ENCODE results near the gene GRHL1.

GRHL1 gene

GRCh38 chr2:9949239-9949991 lies 2.1 kb upstream of the GRHL1 start:
- H3K27ac ChIP-seq (ENCODE audit: low read depth, low read length) = no peak overlapping the region
- peaks cover 37% of the 10 kb centered on the region for H3K27me3 ChIP-seq (ENCODE audit: control insufficient read depth, low read length)
- H3K4me1 ChIP-seq (ENCODE audit: control insufficient read depth, low read length) = peaks cover 20% of the 10 kb centered on the region
- H3K4me3 ChIP-seq (ENCODE audit: low read length) = no peak overlapping the region
- H3K4me2 ChIP-seq (ENCODE audit: low read length) = no peak overlapping the region
- H4K20me1 ChIP-seq (ENCODE audit: control insufficient read depth, insufficient read depth, low read depth, low read length) = no peaks in the 10 kb centered on the region
- TF ChIP-seq EZH2phosphoT487 (IDR thresholded peaks at IDR 0.05; ENCODE audit: borderline replicate concordance, low read length) (no peak), CTCF (IDR thresholded peaks at IDR 0.05; ENCODE audit: low read depth, low read length, poor library complexity, severe bottlenecking) (no peak)
- H3K9me2 ChIP-seq (replicated peaks; ENCODE audit: control insufficient read depth, low read length) = no peaks in the 10 kb centered on the region
- H3F3A ChIP-seq (ENCODE audit: control insufficient read depth, insufficient read depth) = peaks cover 3% of the 10 kb centered on the region; the same call in 1 of the 2 replicates
- no peaks in the 10 kb centered on the region for H3K36me3 ChIP-seq (ENCODE audit: control insufficient read depth, low read length)
- H3K9me3 ChIP-seq (ENCODE audit: control insufficient read depth, insufficient read depth, low read length) = no peaks in the 10 kb centered on the region
- H3K79me2 ChIP-seq (ENCODE audit: control insufficient read depth, low read length) = no peaks in the 10 kb centered on the region

GRCh38 chr2:9949992-9950520 lies 1.4 kb upstream of the GRHL1 start:
- peak overlapping the region; percentile 70 for H3K4me2 ChIP-seq (ENCODE audit: low read length)

GRCh38 chr2:9950521-9951271 lies 797 bp upstream of the GRHL1 start:
- H3K79me2 ChIP-seq (ENCODE audit: control insufficient read depth, low read length) = no peaks in the 10 kb centered on the region
- H4K20me1 ChIP-seq (ENCODE audit: control insufficient read depth, insufficient read depth, low read depth, low read length) = no peaks in the 10 kb centered on the region
- peak overlapping the region; percentile 70 for H3K4me2 ChIP-seq (ENCODE audit: low read length)
- TF ChIP-seq CTCF (IDR thresholded peaks at IDR 0.05; ENCODE audit: low read depth, low read length, poor library complexity, severe bottlenecking) = no peak
- TF ChIP-seq EZH2phosphoT487 (IDR thresholded peaks at IDR 0.05; ENCODE audit: borderline replicate concordance, low read length) = no peak
- no peaks in the 10 kb centered on the region for H3K9me2 ChIP-seq (replicated peaks; ENCODE audit: control insufficient read depth, low read length)
- no peaks in the 10 kb centered on the region for H3K9me3 ChIP-seq (ENCODE audit: control insufficient read depth, insufficient read depth, low read length)
- H3K4me1 ChIP-seq (ENCODE audit: control insufficient read depth, low read length) = peaks cover 20% of the 10 kb centered on the region
- peaks cover 3% of the 10 kb centered on the region; the same call in 1 of the 2 replicates for H3F3A ChIP-seq (ENCODE audit: control insufficient read depth, insufficient read depth)
- no peak overlapping the region for H3K27ac ChIP-seq (ENCODE audit: low read depth, low read length)
- H3K27me3 ChIP-seq (ENCODE audit: control insufficient read depth, low read length) = peaks cover 24% of the 10 kb centered on the region
- peak overlapping the region; percentile 77 for H3K4me3 ChIP-seq (ENCODE audit: low read length)
- no peaks in the 10 kb centered on the region for H3K36me3 ChIP-seq (ENCODE audit: control insufficient read depth, low read length)

More at GRCh38 chr2:9949992-9950520, 1.4 kb upstream of the GRHL1 start:
- Histone ChIP-seq H3K79me2 (ENCODE audit: control insufficient read depth, low read length) (no peaks in the 10 kb centered on the region), H3F3A (ENCODE audit: control insufficient read depth, insufficient read depth) (peaks cover 3% of the 10 kb centered on the region; the same call in 1 of the 2 replicates), H3K27ac (ENCODE audit: low read depth, low read length) (no peak overlapping the region), H3K27me3 (ENCODE audit: control insufficient read depth, low read length) (peaks cover 31% of the 10 kb centered on the region), H3K9me3 (ENCODE audit: control insufficient read depth, insufficient read depth, low read length) (no peaks in the 10 kb centered on the region), H3K4me3 (ENCODE audit: low read length) (no peak overlapping the region), H3K4me1 (ENCODE audit: control insufficient read depth, low read length) (peaks cover 20% of the 10 kb centered on the region), H4K20me1 (ENCODE audit: control insufficient read depth, insufficient read depth, low read depth, low read length) (no peaks in the 10 kb centered on the region), H3K36me3 (ENCODE audit: control insufficient read depth, low read length) (no peaks in the 10 kb centered on the region), H3K9me2 (replicated peaks; ENCODE audit: control insufficient read depth, low read length) (no peaks in the 10 kb centered on the region)
- no peak for TF ChIP-seq CTCF (IDR thresholded peaks at IDR 0.05; ENCODE audit: low read depth, low read length, poor library complexity, severe bottlenecking)
